DOHH2 (cell line): ENCODE results near the gene RPS5.

Experiments used
- H3F3A ChIP-seq: fragments of 200-600 bp; sonication (generic), shearing (Covaris generic); 2 replicates; pipeline ENCODE4 v1.6.0; 2016; ENCODE audit warnings: antibody characterized with exemption, mild to moderate bottlenecking; ENCODE audit not compliant: control insufficient read depth, insufficient read depth
- H3K27ac ChIP-seq: fragments of 200-600 bp; sonication (generic); 2 replicates; pipeline ENCODE4 v1.5.1; 2014; ENCODE audit warnings: low read depth, mild to moderate bottlenecking, low read length, moderate library complexity
- H3K27me3 ChIP-seq: fragments of 200-600 bp; sonication (generic); 2 replicates; pipeline ENCODE4 v1.6.1; 2014; ENCODE audit warnings: mild to moderate bottlenecking, low read length, mixed read lengths; ENCODE audit not compliant: control insufficient read depth
- H3K36me3 ChIP-seq: fragments of 200-600 bp; sonication (generic); 2 replicates; pipeline ENCODE4 v1.6.1; 2014; ENCODE audit warnings: mild to moderate bottlenecking, low read length, moderate library complexity, mixed read lengths; ENCODE audit not compliant: control insufficient read depth
- H3K4me1 ChIP-seq: fragments of 200-600 bp; sonication (generic); 2 replicates; pipeline ENCODE4 v1.6.1; 2014; ENCODE audit warnings: mild to moderate bottlenecking, low read length, mixed read lengths; ENCODE audit not compliant: control insufficient read depth
- H3K4me2 ChIP-seq: fragments of 200-600 bp; sonication (generic); 2 replicates; pipeline ENCODE4 v1.6.0; 2014; ENCODE audit warnings: mild to moderate bottlenecking, low read length, moderate library complexity
- H3K4me3 ChIP-seq: fragments of 200-600 bp; sonication (generic); 2 replicates; pipeline ENCODE4 v1.5.1; 2014; ENCODE audit warnings: mild to moderate bottlenecking, low read length, mixed read lengths
- H3K79me2 ChIP-seq: fragments of 200-600 bp; sonication (generic); 2 replicates; pipeline ENCODE4 v1.6.1; 2014; ENCODE audit warnings: mild to moderate bottlenecking, low read length, mixed read lengths; ENCODE audit not compliant: control insufficient read depth
- H3K9me2 ChIP-seq: fragments of 200-600 bp; sonication (generic); replicated peaks from 2 replicates; pipeline ENCODE4 v1.6.1; 2014; ENCODE audit warnings: mild to moderate bottlenecking, low read length, mixed read lengths; ENCODE audit not compliant: control insufficient read depth
- H3K9me3 ChIP-seq: fragments of 200-600 bp; sonication (generic); 2 replicates; pipeline ENCODE4 v1.6.1; 2014; ENCODE audit warnings: antibody characterized with exemption, low read length, mixed read lengths; ENCODE audit not compliant: control insufficient read depth, insufficient read depth
- H4K20me1 ChIP-seq: fragments of 200-600 bp; sonication (generic); 2 replicates; pipeline ENCODE4 v1.6.0; 2014; ENCODE audit warnings: low read depth, mild to moderate bottlenecking, antibody characterized with exemption, low read length, moderate library complexity; ENCODE audit not compliant: control insufficient read depth, insufficient read depth
- EZH2phosphoT487 ChIP-seq: fragments of 200-600 bp; sonication (generic); IDR thresholded peaks from 2 replicates; pipeline ENCODE4 v1.6.1; 2017; ENCODE audit warnings: borderline replicate concordance, mild to moderate bottlenecking, antibody characterized with exemption, low read length, moderate library complexity, mixed read lengths
- TF ChIP-seq, protein P1 (sequence below): fragments of 200-600 bp; sonication (generic); IDR thresholded peaks from one replicate; pipeline ENCODE4 v1.5.1; 2014; ENCODE audit warnings: antibody characterized with exemption, mild to moderate bottlenecking, low read depth, low read length; ENCODE audit not compliant: poor library complexity, severe bottlenecking

Gene RPS5

DNA sequence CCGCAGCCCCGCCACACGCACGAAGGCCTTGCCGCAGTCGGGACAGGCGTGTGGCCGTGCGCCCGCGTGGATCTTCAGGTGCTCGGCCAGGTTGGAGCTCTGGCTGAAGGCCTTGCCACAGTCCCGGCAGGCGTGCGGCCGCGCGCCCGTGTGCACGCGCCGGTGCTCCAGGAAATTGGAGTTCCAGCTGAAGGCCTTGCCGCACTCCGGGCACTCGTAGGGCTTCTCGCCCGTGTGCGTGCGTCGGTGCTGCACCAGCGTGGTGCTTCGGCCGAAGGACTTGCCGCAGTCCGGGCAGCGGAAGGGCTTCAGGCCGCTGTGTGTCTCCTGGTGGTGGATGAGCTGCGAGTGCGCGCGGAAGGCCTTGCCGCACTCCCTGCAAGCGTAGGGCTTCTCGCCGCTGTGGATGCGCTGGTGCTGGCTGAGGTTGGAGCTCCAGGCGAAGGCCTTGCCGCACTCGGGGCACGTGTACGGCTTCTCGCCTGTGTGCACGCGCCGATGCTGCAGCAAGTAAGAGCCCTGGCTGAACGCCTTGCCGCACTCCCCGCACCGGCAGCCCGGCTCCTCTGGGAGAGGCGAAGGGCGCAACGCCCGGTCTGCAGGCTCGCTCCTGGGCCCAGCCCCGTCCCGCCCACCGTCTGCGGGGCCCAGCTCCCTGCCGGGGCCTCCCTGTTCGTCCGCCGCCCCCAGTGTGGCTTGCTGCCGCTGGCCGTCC, 30.1 kb upstream of the RPS5 start:
- no peaks in the 10 kb centered on the region for H3K9me3 ChIP-seq
- TF ChIP-seq EZH2phosphoT487: no peak
- TF ChIP-seq, protein P1, sequence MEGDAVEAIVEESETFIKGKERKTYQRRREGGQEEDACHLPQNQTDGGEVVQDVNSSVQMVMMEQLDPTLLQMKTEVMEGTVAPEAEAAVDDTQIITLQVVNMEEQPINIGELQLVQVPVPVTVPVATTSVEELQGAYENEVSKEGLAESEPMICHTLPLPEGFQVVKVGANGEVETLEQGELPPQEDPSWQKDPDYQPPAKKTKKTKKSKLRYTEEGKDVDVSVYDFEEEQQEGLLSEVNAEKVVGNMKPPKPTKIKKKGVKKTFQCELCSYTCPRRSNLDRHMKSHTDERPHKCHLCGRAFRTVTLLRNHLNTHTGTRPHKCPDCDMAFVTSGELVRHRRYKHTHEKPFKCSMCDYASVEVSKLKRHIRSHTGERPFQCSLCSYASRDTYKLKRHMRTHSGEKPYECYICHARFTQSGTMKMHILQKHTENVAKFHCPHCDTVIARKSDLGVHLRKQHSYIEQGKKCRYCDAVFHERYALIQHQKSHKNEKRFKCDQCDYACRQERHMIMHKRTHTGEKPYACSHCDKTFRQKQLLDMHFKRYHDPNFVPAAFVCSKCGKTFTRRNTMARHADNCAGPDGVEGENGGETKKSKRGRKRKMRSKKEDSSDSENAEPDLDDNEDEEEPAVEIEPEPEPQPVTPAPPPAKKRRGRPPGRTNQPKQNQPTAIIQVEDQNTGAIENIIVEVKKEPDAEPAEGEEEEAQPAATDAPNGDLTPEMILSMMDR: no peak
- peaks cover 1% of the 10 kb centered on the region; the same call in 1 of the 2 replicates for H3K36me3 ChIP-seq
- no peak overlapping the region for H3K27ac ChIP-seq
- H3K4me3 ChIP-seq: peak overlapping the region; percentile 39; the same call in 1 of the 2 replicates
- H3K9me2 ChIP-seq: no peaks in the 10 kb centered on the region
- H3F3A ChIP-seq: peaks cover 6% of the 10 kb centered on the region; the same call in 1 of the 2 replicates
- no peaks in the 10 kb centered on the region for H4K20me1 ChIP-seq
- H3K4me1 ChIP-seq: peaks cover 17% of the 10 kb centered on the region
- H3K27me3 ChIP-seq: peaks cover 5% of the 10 kb centered on the region; the same call in 1 of the 2 replicates
- peak overlapping the region; percentile 50 for H3K4me2 ChIP-seq
- H3K79me2 ChIP-seq: peaks cover 7% of the 10 kb centered on the region

DNA sequence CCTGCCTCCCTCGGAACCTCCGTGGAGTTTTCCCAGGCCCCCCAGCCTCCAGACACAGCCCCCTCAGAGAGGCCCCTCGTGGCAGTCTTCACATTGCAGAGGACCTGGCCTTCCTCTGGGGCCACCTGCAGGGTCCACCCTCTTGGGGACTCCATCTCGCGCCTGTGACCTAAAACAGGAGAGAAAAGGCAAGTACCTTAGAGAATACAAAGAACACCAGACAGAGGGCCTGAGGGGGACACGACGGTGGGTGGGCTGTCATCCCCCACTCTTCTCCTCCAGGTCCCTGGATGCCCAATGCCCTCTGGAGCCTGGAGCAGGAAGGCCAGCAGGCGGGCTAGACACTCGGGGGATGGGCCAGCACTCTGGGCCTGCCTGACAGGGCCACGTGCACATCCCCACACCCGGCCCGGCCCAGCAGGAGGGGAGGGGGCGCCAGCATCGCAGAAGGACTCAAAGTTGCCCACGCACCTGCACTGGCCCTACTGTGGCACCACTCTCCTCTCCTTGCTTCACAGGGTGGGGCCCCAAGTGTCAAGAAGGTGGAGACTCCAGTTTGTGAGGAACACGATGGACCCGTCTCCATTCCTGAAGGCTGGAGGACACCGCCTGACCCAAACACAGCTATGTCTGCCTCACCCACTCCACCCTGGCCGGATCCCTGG, 29.5 kb upstream of the RPS5 start:
- no peak overlapping the region for H3K4me2 ChIP-seq
- peaks cover 10% of the 10 kb centered on the region for H3K79me2 ChIP-seq
- no peak overlapping the region for H3K4me3 ChIP-seq
- peaks cover 6% of the 10 kb centered on the region; the same call in 1 of the 2 replicates for H3F3A ChIP-seq
- H3K9me2 ChIP-seq: no peaks in the 10 kb centered on the region
- H3K27ac ChIP-seq: no peak overlapping the region
- peaks cover 3% of the 10 kb centered on the region; the same call in 1 of the 2 replicates for H3K36me3 ChIP-seq
- H3K9me3 ChIP-seq: no peaks in the 10 kb centered on the region
- H3K27me3 ChIP-seq: peaks cover 5% of the 10 kb centered on the region; the same call in 1 of the 2 replicates
- no peaks in the 10 kb centered on the region for H4K20me1 ChIP-seq
- TF ChIP-seq EZH2phosphoT487: no peak
- H3K4me1 ChIP-seq: peaks cover 19% of the 10 kb centered on the region

DNA sequence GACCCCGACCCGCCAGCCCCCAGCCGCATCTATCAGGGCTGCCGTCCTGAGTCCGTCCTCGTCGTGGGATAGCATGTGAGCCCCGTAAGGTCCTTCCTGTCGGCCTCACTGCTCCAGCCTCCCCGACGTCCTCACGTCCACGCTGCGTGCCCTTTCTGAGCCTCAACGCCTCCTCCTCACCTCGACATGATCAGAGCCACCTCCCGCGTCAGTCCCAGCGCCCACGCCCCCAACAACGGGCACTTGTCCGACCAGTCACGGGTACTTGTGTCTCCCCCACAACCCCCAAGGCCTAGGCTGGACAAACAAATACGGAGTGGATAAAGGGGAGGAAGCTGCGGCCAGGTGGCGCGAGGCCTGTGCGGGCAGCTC, 25.2 kb upstream of the RPS5 start:
- H3K79me2 ChIP-seq: peaks cover 10% of the 10 kb centered on the region
- H3K27me3 ChIP-seq: peaks cover 1% of the 10 kb centered on the region; the same call in 1 of the 2 replicates
- peaks cover 3% of the 10 kb centered on the region; the same call in 1 of the 2 replicates for H3K36me3 ChIP-seq
- TF ChIP-seq, protein P1: no peak
- TF ChIP-seq EZH2phosphoT487: no peak
- peak overlapping the region; percentile 99 for H3K4me3 ChIP-seq
- no peaks in the 10 kb centered on the region for H4K20me1 ChIP-seq
- H3K4me2 ChIP-seq: peak overlapping the region; percentile 99
- H3K27ac ChIP-seq: peak overlapping the region; percentile 63
- H3K9me2 ChIP-seq: no peaks in the 10 kb centered on the region
- H3F3A ChIP-seq: peaks cover 6% of the 10 kb centered on the region; the same call in 1 of the 2 replicates
- no peaks in the 10 kb centered on the region for H3K9me3 ChIP-seq
- peaks cover 16% of the 10 kb centered on the region for H3K4me1 ChIP-seq
